ENCODE data around the gene GRM8.

DNA sequence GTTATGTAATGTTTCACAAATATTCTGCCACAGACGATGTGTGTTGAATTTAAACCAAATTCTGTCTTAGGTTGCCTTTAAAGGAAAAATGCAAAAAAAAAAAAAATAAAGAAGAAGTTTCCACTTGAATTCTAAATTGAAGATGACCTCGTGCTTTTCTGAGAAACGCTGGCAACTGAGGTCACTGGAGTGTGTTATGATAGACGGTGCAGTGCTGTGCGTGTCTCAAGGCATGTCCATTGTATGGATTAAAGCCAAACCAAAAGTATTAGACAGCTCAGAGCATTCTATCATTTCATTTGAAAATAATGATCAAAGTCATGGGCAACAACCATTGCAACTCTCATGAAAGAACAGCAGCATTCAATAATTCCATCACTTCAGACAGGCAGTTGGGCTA lies 483.9 kb downstream of the GRM8 start:
- TF ChIP-seq YY1 (IDR thresholded peaks at IDR 0.05; ENCODE audit: insufficient read depth, insufficient read length) (no peak), ZNF274 (IDR thresholded peaks at IDR 0.05; ENCODE audit: low read depth, low read length) (no peak)
